ENCODE measurements around the gene EVI5L. TPM values are rescaled to one million over a fixed set of nuclear protein-coding genes. Genes with fewer than 3 reads are reported as not detected.

The EVI5L gene
- total RNA-seq, 1 experiment from 2014 or later: 25.7 TPM

DNA sequence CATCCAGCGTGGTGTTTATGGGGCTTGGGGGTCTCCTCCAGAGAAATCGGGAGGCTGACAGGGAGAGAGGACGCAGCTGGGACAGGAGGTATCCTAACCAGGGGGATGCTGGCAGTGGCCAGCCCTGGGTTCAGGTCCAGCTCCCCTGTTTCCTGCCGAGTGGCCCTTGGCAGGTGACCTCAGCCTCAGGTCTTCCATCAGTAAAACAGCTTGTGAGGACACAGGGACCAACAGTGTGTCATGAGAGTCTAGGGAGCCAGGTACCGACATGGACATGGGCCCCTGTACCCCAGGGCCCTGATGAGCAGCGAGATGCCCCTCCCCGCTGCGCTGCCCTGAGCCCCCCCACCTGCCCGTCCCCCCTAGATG is 19.6 kb downstream of the EVI5L start:
- Mint-ChIP-seq H3K4me3 (ENCODE audit: unreplicated experiment) (no peak overlapping the region), H3K36me3 (ENCODE audit: insufficient read depth, unreplicated experiment) (peaks cover 11% of the 10 kb centered on the region), H3K27me3 (ENCODE audit: insufficient read depth, unreplicated experiment) (no peaks in the 10 kb centered on the region), H3K9me3 (ENCODE audit: unreplicated experiment) (no peaks in the 10 kb centered on the region), H3K27ac (ENCODE audit: low read depth, unreplicated experiment) (no peak overlapping the region), H3K4me1 (ENCODE audit: insufficient read depth, unreplicated experiment) (peaks cover 8% of the 10 kb centered on the region)
- TF ChIP-seq, protein P1, sequence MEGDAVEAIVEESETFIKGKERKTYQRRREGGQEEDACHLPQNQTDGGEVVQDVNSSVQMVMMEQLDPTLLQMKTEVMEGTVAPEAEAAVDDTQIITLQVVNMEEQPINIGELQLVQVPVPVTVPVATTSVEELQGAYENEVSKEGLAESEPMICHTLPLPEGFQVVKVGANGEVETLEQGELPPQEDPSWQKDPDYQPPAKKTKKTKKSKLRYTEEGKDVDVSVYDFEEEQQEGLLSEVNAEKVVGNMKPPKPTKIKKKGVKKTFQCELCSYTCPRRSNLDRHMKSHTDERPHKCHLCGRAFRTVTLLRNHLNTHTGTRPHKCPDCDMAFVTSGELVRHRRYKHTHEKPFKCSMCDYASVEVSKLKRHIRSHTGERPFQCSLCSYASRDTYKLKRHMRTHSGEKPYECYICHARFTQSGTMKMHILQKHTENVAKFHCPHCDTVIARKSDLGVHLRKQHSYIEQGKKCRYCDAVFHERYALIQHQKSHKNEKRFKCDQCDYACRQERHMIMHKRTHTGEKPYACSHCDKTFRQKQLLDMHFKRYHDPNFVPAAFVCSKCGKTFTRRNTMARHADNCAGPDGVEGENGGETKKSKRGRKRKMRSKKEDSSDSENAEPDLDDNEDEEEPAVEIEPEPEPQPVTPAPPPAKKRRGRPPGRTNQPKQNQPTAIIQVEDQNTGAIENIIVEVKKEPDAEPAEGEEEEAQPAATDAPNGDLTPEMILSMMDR (IDR thresholded peaks at IDR 0.05; ENCODE audit: unreplicated experiment): no peak
- no TSS peak for BruUV-seq (replicated peaks)
- intact Hi-C loops (cut with micrococcal nuclease): no loop called here
- POLR2A ChIA-PET: interaction anchor here (1.1 kb wide), 1 partner anchor 52 kb away, joined by 3 read pairs; no protein-coding TSS in a partner anchor
- CTCF ChIA-PET: interaction anchor here (1.6 kb wide), 1 partner anchor 52 kb away, joined by 5 read pairs; no protein-coding TSS in a partner anchor
- no peak for DNase-seq (ENCODE audit: unreplicated experiment)

DNA sequence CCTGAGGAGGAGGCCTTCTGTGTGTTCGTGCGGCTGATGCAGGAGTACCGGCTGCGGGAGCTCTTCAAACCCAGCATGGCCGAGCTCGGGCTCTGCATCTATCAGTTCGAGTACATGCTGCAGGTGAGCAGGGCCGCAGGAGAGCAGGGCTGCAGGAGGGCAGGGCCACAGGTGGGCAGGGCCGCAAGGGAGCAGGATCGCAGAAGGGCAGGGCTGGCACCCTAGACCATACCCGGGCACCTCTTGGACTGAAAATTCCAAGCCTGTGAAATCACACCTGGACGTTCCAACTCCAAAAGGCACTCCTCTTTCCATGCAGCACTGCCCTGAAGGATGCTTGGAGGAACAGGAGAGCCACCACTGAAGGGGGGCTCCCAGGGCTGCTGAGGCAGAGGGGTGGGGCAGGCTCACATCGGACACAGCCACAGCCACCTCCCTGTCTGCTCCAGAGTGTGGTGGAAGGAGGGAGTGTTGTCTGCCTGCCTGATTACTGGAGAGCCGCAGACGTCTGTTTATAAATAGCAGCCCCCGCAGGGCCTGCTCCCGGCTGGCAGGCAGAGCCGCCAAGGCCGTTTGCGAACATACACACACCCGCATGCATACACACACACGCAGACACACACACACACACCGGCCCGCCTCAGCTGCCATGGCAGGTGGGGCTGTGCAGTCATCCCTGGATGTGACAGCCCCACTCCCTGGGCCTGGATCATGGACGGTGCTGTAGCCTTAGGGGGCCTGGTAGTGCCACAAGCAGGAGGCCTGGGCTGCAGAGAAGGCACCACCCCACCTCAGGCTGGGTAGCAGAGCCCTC is 20.2 kb downstream of the EVI5L start:
- no TSS peak for BruUV-seq (replicated peaks)
- peak; percentile 51 for DNase-seq (ENCODE audit: unreplicated experiment)

DNA sequence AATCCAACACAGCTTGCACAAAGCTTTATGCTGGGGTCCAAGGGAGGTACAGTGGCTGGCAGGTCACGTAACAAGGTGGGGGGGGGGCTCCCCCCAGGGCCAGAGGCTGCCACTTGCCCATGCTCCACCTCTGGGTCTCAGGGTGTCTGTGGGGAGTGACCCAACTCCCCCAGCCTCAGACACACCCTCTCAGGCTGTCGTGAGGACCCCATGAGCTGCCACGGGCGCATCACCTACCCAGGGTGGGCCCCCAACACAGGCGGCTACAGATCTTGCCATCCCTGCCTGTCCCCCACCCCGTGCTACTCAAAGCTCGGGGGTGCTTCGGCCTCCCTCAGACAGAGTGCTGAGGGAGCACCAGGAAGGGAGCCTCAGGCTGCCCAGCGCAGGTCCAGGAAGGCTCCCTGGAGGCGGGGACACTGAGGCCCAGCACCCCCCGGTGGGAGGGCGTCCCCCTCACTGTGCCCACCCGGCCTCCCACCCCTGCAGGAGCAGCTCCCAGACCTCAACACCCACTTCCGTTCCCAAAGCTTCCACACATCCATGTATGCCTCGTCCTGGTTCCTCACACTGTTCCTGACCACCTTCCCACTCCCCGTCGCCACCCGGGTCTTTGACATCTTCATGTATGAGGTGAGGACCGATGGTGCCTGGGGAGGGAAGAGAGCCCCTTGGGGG is 21.1 kb downstream of the EVI5L start:
- H3K4me1 Mint-ChIP-seq (ENCODE audit: insufficient read depth, unreplicated experiment): peaks cover 8% of the 10 kb centered on the region
- POLR2A ChIA-PET: interaction anchor here (0.6 to 1.1 kb wide), 3 partner anchors 12 to 66 kb away, joined by 3 read pairs; no protein-coding TSS in a partner anchor
- no peaks in the 10 kb centered on the region for H3K27me3 Mint-ChIP-seq (ENCODE audit: insufficient read depth, unreplicated experiment)
- BruUV-seq (replicated peaks): no TSS peak
- H3K36me3 Mint-ChIP-seq (ENCODE audit: insufficient read depth, unreplicated experiment): peaks cover 11% of the 10 kb centered on the region
- CTCF ChIA-PET: interaction anchor here (0.6 to 0.8 kb wide), 6 partner anchors 15 to 535 kb away, joined by 3 to 4 read pairs (median 3); no protein-coding TSS in a partner anchor
- DNase-seq (ENCODE audit: unreplicated experiment): no peak
- no peak overlapping the region for H3K4me3 Mint-ChIP-seq (ENCODE audit: unreplicated experiment)
- intact Hi-C loops (cut with micrococcal nuclease): loop anchor here (5.0 to 10.0 kb wide), 2 partner anchors 51 to 154 kb away; partner anchors contain the start of genes ELAVL1 and MAP2K7
- H3K27ac Mint-ChIP-seq (ENCODE audit: low read depth, unreplicated experiment): no peak overlapping the region
- no peaks in the 10 kb centered on the region for H3K9me3 Mint-ChIP-seq (ENCODE audit: unreplicated experiment)
- TF ChIP-seq, protein P1 (IDR thresholded peaks at IDR 0.05; ENCODE audit: unreplicated experiment): no peak

More for the DNA sequence above, 20.2 kb downstream of the EVI5L start:
- Mint-ChIP-seq H3K27me3 (ENCODE audit: insufficient read depth, unreplicated experiment) (no peaks in the 10 kb centered on the region), H3K9me3 (ENCODE audit: unreplicated experiment) (no peaks in the 10 kb centered on the region), H3K36me3 (ENCODE audit: insufficient read depth, unreplicated experiment) (peaks cover 11% of the 10 kb centered on the region), H3K4me1 (ENCODE audit: insufficient read depth, unreplicated experiment) (peaks cover 8% of the 10 kb centered on the region), H3K4me3 (ENCODE audit: unreplicated experiment) (no peak overlapping the region), H3K27ac (ENCODE audit: low read depth, unreplicated experiment) (no peak overlapping the region)
- ChIA-PET POLR2A (interaction anchor here (0.6 to 1.1 kb wide), 3 partner anchors 13 to 66 kb away, joined by 3 read pairs; no protein-coding TSS in a partner anchor), CTCF (interaction anchor here (0.8 to 1.6 kb wide), 2 partner anchors 52 to 76 kb away, joined by 3 to 5 read pairs; no protein-coding TSS in a partner anchor)
- TF ChIP-seq, protein P1 (IDR thresholded peaks at IDR 0.05; ENCODE audit: unreplicated experiment): no peak
- intact Hi-C loops (cut with micrococcal nuclease): loop anchor here (5.0 to 10.0 kb wide), 2 partner anchors 52 to 155 kb away; partner anchors contain the start of genes ELAVL1 and MAP2K7
